ENCODE measurements around the gene RAB3D.

RAB3D gene

GRCh38 chr19:11349171-11349570 is 9.7 kb upstream of the RAB3D start:
- Histone ChIP-seq H3K27ac (ENCODE audit: low read depth, low read length) (no peak overlapping the region), H3F3A (ENCODE audit: insufficient read depth) (peaks cover 4% of the 10 kb centered on the region; the same call in 1 of the 2 replicates), H2AFZ (ENCODE audit: low read depth, low read length, severe bottlenecking) (no peak overlapping the region), H3K4me3 (ENCODE audit: insufficient read depth, low read length, poor library complexity, severe bottlenecking) (no peak overlapping the region), H3K9me3 (ENCODE audit: insufficient read depth, low read length) (no peaks in the 10 kb centered on the region; the same call in 1 of the 2 replicates), H3K9ac (ENCODE audit: low read length) (no peak overlapping the region), H3K4me2 (ENCODE audit: low read depth, low read length, poor library complexity, severe bottlenecking) (no peak overlapping the region), H3K79me2 (ENCODE audit: insufficient read depth, low read length) (no peaks in the 10 kb centered on the region), H3K27me3 (ENCODE audit: low read length) (no peaks in the 10 kb centered on the region), H4K20me1 (ENCODE audit: low read depth, low read length) (no peaks in the 10 kb centered on the region), H3K9me2 (replicated peaks; ENCODE audit: insufficient read depth, low read length) (no peaks in the 10 kb centered on the region), H3K36me3 (ENCODE audit: low read length) (no peaks in the 10 kb centered on the region)
- TF ChIP-seq CTCF (IDR thresholded peaks at IDR 0.05; ENCODE audit: insufficient read depth, low read length, poor library complexity, severe bottlenecking): no peak

- H4K20me1 ChIP-seq (ENCODE audit: low read depth, low read length): no peaks in the 10 kb centered on the region
- H3K27ac ChIP-seq (ENCODE audit: low read depth, low read length): no peak overlapping the region
- H3F3A ChIP-seq (ENCODE audit: insufficient read depth): peaks cover 5% of the 10 kb centered on the region; the same call in 1 of the 2 replicates
- H3K9me2 ChIP-seq (replicated peaks; ENCODE audit: insufficient read depth, low read length): no peaks in the 10 kb centered on the region
- H3K9ac ChIP-seq (ENCODE audit: low read length): no peak overlapping the region
- no peak overlapping the region for H3K4me2 ChIP-seq (ENCODE audit: low read depth, low read length, poor library complexity, severe bottlenecking)
- H3K36me3 ChIP-seq (ENCODE audit: low read length): no peaks in the 10 kb centered on the region
- TF ChIP-seq EZH2phosphoT487 (conservative IDR thresholded peaks at IDR 0.05; ENCODE audit: low read length) (no peak), CTCF (IDR thresholded peaks at IDR 0.05; ENCODE audit: insufficient read depth, low read length, poor library complexity, severe bottlenecking) (no peak)
- no peak overlapping the region for H2AFZ ChIP-seq (ENCODE audit: low read depth, low read length, severe bottlenecking)
- H3K27me3 ChIP-seq (ENCODE audit: low read length): no peaks in the 10 kb centered on the region
- no peaks in the 10 kb centered on the region for H3K79me2 ChIP-seq (ENCODE audit: insufficient read depth, low read length)
- no peak overlapping the region for H3K4me3 ChIP-seq (ENCODE audit: insufficient read depth, low read length, poor library complexity, severe bottlenecking)
- H3K9me3 ChIP-seq (ENCODE audit: insufficient read depth, low read length): no peaks in the 10 kb centered on the region; the same call in 1 of the 2 replicates
Measured at GRCh38 chr19:11347546-11348039, 8.1 kb upstream of the RAB3D start.

GRCh38 chr19:11346104-11346940 is 6.9 kb upstream of the RAB3D start, which contains the start of the genes CCDC159 and TMEM205:
Gene CCDC159 (plus strand): TSS chr19:11346519. CDS start chr19:11346607, 88 bp downstream.
Gene TMEM205 (minus strand): TSS chr19:11346268. CDS start chr19:11345619, 649 bp downstream.
- Histone ChIP-seq H3K79me2 (ENCODE audit: insufficient read depth, low read length) (no peaks in the 10 kb centered on the region), H3K9me2 (replicated peaks; ENCODE audit: insufficient read depth, low read length) (no peaks in the 10 kb centered on the region), H2AFZ (ENCODE audit: low read depth, low read length, severe bottlenecking) (peak within 1 kb of the TSS; percentile 86), H3K27me3 (ENCODE audit: low read length) (no peaks in the 10 kb centered on the region), H4K20me1 (ENCODE audit: low read depth, low read length) (no peaks in the 10 kb centered on the region), H3K9me3 (ENCODE audit: insufficient read depth, low read length) (no peaks in the 10 kb centered on the region; the same call in 1 of the 2 replicates), H3K4me3 (ENCODE audit: insufficient read depth, low read length, poor library complexity, severe bottlenecking) (peak within 1 kb of the TSS; percentile 96), H3K4me2 (ENCODE audit: low read depth, low read length, poor library complexity, severe bottlenecking) (peak within 1 kb of the TSS; percentile 88), H3K36me3 (ENCODE audit: low read length) (no peaks in the 10 kb centered on the region), H3F3A (ENCODE audit: insufficient read depth) (peaks cover 5% of the 10 kb centered on the region; the same call in 1 of the 2 replicates), H3K9ac (ENCODE audit: low read length) (peak within 1 kb of the TSS; percentile 82), H3K27ac (ENCODE audit: low read depth, low read length) (peak within 1 kb of the TSS; percentile 40)
- no peak for TF ChIP-seq EZH2phosphoT487 (conservative IDR thresholded peaks at IDR 0.05; ENCODE audit: low read length)
- TF ChIP-seq CTCF (IDR thresholded peaks at IDR 0.05; ENCODE audit: insufficient read depth, low read length, poor library complexity, severe bottlenecking): no peak

Data from SU-DHL-6 (cell line).